Gastroesophageal sphincter (tissue), 3 donors: Measurements from ENCODE around the gene GCC2.

Source experiments
- POLR2A ChIP-seq, 2 donors: fragments of 450-650 bp; IDR thresholded peaks; one replicate each; pipeline ENCODE4 v1.6.1; 2017; ENCODE audit warnings: antibody characterized with exemption in 2 of 2, mild to moderate bottlenecking in 2 of 2, moderate library complexity in 1 of 2
- TF ChIP-seq, protein P1 (sequence below), 4 experiments: fragments of 200-600 bp in 2 of 4; fragments of 450-650 bp in 2 of 4; sonication (generic) in 1 of 4; IDR thresholded peaks; one replicate each; pipeline ENCODE4 v1.5.1; 2017 to 2019; ENCODE audit warnings: antibody characterized with exemption in 4 of 4, mild to moderate bottlenecking in 2 of 4, moderate library complexity in 2 of 4

DNA sequence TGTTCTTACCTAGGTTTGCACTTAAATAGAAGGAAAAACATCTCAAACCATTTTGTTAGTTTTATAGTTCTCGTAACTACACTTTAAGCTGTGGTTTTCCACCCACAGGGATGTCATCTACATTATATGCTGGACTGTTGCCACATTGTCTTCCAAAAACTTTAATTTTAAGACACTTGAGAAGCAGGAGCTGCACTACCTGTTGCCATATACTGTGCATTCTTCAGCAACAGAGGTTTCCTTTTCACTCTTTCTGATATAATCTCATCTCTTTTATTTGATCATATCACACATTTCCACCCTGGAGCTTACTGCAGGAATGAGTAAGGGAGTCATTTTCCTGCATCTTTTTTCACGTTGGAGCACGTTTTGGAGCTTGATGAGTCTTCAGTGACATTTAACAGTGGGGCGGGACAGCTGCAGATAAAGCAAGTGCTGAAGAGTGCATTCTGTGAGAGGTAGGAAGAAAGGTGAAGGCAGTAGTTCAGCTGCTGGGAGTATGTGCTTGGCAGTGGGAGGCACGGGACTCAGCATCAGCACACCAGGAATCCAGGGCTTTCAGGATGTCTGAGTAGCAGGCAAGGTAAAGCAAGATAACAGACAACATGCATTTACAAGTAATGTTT is 89.1 kb downstream of the GCC2 start:
- TF ChIP-seq, protein P1, sequence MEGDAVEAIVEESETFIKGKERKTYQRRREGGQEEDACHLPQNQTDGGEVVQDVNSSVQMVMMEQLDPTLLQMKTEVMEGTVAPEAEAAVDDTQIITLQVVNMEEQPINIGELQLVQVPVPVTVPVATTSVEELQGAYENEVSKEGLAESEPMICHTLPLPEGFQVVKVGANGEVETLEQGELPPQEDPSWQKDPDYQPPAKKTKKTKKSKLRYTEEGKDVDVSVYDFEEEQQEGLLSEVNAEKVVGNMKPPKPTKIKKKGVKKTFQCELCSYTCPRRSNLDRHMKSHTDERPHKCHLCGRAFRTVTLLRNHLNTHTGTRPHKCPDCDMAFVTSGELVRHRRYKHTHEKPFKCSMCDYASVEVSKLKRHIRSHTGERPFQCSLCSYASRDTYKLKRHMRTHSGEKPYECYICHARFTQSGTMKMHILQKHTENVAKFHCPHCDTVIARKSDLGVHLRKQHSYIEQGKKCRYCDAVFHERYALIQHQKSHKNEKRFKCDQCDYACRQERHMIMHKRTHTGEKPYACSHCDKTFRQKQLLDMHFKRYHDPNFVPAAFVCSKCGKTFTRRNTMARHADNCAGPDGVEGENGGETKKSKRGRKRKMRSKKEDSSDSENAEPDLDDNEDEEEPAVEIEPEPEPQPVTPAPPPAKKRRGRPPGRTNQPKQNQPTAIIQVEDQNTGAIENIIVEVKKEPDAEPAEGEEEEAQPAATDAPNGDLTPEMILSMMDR (IDR thresholded peaks at IDR 0.05): no peak
- TF ChIP-seq POLR2A (IDR thresholded peaks at IDR 0.05): no peak
